PC-3 (cell line): ENCODE results near the gene SGCD.

Source experiments
- EZH2 ChIP-seq: fragments of 300-600 bp; sonication (generic); IDR thresholded peaks from one replicate; pipeline ENCODE4 v1.6.1; 2017; ENCODE audit warnings: antibody characterized with exemption, mild to moderate bottlenecking, low read length; ENCODE audit not compliant: unreplicated experiment
- EZH2phosphoT487 ChIP-seq: fragments of 300-600 bp; sonication (generic); IDR thresholded peaks from 2 replicates; pipeline ENCODE4 v1.6.1; 2018; ENCODE audit warnings: mild to moderate bottlenecking, antibody characterized with exemption, low read length, borderline replicate concordance
- TF ChIP-seq, protein P1 (sequence below): fragments of 300-600 bp; sonication (generic); conservative IDR thresholded peaks from 2 replicates; pipeline ENCODE4 v1.5.1; 2017; ENCODE audit warnings: antibody characterized with exemption, low read depth, mild to moderate bottlenecking, low read length

DNA sequence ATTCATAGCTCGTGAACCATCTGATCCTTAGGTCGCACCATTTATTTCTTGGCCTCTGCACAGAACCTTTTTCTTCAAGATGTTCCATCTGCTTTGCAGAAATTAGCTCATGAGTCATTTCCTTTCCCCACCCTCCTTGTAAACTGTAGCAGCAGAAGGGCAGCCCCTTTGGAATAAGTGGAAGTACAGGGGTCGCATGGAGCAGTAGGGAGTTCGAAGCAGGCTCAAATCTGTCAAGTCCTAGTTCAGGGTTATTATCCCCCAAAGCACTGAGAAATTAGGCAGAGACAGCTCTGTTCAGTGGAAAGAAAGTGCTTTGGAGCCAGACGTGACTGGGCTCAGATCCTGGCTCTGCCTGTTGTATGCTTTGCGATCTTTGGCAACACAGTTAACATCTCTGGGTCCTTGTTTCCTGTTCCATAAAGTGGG, 84.2 kb downstream of the SGCD start:
- no peak for TF ChIP-seq EZH2
- TF ChIP-seq, protein P1, sequence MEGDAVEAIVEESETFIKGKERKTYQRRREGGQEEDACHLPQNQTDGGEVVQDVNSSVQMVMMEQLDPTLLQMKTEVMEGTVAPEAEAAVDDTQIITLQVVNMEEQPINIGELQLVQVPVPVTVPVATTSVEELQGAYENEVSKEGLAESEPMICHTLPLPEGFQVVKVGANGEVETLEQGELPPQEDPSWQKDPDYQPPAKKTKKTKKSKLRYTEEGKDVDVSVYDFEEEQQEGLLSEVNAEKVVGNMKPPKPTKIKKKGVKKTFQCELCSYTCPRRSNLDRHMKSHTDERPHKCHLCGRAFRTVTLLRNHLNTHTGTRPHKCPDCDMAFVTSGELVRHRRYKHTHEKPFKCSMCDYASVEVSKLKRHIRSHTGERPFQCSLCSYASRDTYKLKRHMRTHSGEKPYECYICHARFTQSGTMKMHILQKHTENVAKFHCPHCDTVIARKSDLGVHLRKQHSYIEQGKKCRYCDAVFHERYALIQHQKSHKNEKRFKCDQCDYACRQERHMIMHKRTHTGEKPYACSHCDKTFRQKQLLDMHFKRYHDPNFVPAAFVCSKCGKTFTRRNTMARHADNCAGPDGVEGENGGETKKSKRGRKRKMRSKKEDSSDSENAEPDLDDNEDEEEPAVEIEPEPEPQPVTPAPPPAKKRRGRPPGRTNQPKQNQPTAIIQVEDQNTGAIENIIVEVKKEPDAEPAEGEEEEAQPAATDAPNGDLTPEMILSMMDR, result no peak
- TF ChIP-seq EZH2phosphoT487, result no peak
